ENCODE data around the gene CMIP.

- no peak for TF ChIP-seq POLR2A (IDR thresholded peaks at IDR 0.05)
- TF ChIP-seq CTCF (IDR thresholded peaks at IDR 0.05), result no peak
Observed at GRCh38 chr16:81473558-81473957, 28.9 kb downstream of the CMIP start.
